GM19023 (cell line): ENCODE results near the gene RNF7.
"Not testable (repeated sequence)": the region's sequence is repeated elsewhere in the genome, so short reads cannot be mapped to it uniquely, and the experiment has no call there.

Experiments
- ATAC-seq: cut with Tn5 transposase; IDR thresholded peaks from one replicate; pipeline ENCODE4 v1.9.1; 2021; ENCODE audit warnings: mild to moderate bottlenecking, moderate library complexity; ENCODE audit not compliant: unreplicated experiment

RNF7 gene

GRCh38 chr3:141738022-141738890 lies at the start of gene RNF7:
Gene RNF7, plus strand, starts transcription at chr3:141738298. Its CDS starts 44 bp downstream, at chr3:141738342.
- peak; percentile 94 for ATAC-seq

DNA sequence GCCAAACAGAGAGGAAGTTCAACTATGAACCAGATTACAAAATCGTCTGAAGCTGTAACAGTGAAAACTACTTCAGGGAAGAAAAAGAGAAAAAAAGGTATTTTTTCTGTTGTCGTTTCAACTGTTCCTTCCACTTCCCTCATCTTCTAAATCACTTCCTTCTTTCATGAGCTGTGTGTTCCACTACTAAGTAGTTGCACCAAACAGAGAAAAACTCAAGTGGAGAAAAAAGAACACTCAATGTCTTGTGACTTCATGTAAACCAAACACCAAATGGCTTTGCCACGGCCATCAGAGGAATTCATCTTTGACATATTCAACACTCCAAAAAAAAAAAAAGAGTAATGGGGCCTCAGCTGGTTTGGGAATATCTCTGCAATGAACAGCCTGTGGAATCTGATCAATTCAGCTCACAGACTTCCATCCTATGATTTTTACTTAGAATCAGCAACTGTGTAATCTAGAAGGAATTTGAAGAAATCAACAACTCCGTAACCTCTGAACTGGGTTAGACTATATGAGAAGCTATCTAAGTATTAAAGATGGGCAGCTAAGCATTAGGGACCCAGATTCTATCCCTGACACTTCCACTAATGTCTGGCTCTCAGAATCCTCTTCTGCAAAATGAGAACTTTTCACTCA lies 47.5 kb upstream of the RNF7 start:
- no peak for ATAC-seq

DNA sequence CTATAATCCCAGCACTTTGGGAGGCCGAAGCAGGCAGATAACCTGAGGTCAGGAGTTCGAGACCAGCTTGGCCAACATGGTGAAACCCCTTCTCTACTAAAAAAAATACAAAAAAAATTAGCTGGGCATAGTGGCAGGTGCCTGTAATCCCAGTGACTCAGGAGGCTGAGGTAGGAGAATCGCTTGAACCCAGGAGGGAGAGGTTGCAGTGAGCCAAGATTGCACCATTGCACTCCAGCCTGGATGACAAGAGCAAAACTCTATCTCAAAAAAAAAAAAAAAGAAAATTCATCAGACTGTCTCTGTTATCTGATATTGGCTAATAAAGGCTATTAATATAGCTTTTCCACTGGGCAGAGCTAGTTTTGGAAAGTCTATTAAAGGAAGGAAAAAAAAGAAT lies 46.6 kb upstream of the RNF7 start:
- ATAC-seq: not testable (repeated sequence)

- ATAC-seq: not testable (repeated sequence)
Observed at GRCh38 chr3:141692973-141693372, 45.1 kb upstream of the RNF7 start.

DNA sequence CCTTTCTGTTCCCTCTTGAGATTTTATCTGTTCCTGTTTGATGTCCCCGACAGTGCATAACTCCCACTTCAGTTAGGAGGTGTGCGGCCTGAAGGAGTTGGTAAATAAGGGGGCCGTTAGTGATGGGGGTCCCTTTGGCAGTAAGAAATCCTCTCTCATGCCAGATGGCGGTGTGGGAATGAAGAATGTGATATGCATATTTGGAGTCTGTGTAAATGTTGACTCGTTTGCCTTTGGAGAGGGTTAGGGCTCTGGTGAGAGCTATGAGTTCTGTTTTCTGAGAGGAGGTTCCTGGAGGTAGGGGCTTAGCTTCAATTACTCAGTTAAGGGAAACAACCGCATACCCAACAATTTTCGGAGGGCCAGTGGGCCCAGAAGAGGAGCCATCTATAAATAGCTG lies 38.8 kb upstream of the RNF7 start:
- no peak for ATAC-seq

DNA sequence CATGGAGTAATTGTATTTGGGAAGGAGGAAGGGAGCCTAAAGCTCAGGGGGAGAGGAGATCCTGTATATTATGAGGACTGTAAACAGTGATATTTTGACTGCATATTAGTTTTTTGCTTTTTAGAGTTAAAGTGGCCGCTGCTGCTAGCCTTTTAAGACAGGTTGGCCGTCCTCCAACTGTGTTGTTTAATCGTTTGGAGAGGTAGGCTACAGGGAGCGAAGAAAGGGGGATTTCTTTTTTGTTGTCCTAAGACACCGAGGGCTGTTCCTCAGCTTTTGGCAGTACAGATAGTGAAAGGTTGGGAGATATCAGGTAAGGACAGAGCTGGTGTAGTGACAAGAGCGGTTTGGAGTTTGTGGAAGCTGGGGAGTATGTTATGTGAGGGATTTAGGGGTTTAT lies 38.2 kb upstream of the RNF7 start:
- ATAC-seq: no peak

DNA sequence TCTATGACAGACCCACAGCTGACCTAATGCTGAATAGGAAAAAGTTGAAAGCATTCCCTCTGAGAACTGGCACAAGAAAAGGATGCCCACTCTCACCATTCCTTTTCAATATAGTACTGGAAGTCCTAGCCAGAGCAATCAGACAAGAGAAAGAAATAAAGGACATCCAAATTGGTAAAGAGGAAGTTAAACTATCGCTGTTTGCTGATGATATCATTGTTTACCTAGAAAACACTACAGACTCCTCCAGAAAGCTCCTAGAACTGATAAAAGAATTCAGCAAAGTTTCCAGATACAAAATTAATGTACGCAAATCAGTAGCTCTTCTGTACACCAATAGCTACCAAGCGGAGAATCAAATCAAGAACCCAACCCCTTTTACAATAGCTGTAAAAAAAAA lies 34.7 kb upstream of the RNF7 start:
- not testable (repeated sequence) for ATAC-seq

- no peak for ATAC-seq
Observed at GRCh38 chr3:141707741-141708203, 30.3 kb upstream of the RNF7 start.

GRCh38 chr3:141708367-141708766 lies 29.7 kb upstream of the RNF7 start:
- no peak for ATAC-seq

- ATAC-seq: no peak
Observed at GRCh38 chr3:141709126-141709770, 28.9 kb upstream of the RNF7 start.

DNA sequence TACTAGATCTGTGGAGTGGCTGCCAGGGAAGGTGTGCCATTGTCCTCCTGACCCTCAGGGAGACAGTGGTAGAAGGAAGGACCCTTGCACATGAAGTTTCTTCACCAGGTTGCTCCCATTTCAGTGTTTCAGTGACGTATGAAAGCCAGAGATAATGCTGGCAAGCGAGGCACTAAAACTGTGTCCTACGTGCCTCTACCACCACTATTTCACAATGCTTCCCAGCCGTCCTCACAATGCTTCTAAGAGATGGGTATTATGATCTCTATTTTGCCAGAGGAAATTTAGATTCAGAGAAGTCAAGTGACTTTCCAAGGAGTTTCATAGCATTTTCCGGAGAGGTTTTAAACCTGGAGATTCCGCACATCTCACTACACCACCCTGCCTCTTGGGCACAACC lies 28.0 kb upstream of the RNF7 start:
- ATAC-seq: no peak

GRCh38 chr3:141710888-141711616 lies 27.0 kb upstream of the RNF7 start:
- ATAC-seq: no peak

GRCh38 chr3:141714671-141715070 lies 23.4 kb upstream of the RNF7 start:
- no peak for ATAC-seq

DNA sequence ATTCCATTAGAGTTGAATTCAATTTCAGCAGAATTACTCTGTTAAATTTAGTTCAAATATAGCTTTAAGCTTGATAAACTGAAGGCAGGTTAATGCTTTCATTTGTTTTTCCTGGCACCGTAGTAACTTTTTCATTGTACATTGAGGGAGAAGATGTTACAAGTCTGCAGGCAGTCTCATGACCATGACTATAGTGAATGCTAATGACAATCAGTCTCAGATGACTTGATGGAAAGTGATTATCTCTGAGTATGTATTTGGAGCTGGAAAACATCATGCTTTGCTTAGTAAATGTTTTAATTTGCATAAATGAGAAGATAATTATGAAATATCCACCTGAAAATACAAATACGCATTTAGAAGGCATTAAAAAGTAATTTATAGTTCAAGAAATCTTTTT lies 16.0 kb upstream of the RNF7 start:
- ATAC-seq: no peak

DNA sequence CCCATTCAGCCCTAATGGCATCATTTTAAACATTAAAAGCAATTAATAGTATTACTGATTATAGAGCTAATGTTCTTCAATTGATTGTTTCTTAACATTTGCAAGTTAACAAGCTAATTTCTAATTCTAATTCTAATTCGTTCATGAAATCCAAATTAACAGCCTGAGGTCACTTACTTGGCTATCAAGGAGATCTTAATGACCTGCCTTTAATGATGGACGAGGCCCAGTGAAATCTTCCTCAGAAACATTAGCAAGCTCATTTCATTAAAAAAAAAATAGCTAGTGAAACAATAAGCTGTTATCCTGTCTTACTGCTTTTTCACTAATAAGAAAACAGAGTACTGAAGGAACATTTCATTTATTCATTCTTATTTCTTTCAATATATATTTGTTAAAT lies 15.4 kb upstream of the RNF7 start:
- ATAC-seq: no peak

DNA sequence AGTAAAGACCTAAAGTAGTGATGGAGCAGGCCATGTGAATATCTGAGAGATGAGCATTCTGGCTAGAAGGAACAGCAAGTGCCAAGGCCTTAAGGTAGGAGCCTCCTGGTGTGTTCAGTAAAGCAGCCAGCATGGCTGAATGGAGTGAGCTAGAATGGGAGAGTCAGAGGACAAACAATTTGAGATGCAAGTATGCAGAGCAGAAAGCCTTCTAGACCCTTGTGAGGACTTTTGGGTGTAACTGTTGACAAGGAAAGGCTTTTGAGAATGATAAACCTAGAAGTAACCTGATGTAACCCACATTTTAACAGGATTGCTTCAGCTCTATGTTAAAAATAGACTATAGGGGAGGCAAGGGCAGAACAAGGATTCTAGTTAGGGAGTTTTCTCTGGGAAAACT lies 14.8 kb upstream of the RNF7 start:
- no peak for ATAC-seq

DNA sequence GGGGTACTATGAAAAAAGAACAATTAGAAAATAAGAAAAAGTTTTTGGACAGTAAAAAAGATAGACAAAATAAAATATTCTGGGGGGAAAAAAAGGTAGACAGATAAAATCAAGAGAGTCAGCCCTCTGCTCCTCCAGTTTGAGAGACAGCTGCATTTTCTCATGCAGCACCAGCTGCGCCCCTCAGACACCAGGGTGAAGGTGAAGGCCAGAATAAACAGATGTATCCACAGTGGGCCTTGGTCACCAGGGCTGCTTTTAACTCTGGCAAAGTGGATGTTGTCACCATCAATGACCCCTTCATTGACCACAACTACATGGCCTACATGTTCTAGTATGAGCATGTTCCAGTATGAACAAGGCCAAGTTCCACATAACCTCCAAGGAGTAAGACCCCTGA lies 13.9 kb upstream of the RNF7 start:
- no peak for ATAC-seq

DNA sequence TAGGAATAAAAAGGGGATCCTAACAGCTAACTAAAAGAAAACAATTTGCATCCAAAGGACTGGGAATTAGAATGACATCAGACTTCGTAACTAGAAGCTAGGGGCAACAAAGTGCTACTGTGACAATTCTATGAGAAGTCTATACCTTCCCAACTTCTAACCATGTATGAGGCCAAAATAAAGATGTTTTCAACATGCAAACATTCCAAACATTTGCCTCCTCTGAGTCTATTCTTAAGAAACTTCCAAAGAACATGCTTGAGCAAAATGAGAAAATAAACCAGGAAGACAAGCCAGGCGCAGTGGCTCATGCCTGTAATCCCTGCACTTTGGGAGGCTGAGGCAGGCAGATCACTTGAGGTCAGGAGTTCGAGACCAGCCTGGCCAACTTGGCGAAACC lies 13.1 kb upstream of the RNF7 start:
- ATAC-seq: no peak

DNA sequence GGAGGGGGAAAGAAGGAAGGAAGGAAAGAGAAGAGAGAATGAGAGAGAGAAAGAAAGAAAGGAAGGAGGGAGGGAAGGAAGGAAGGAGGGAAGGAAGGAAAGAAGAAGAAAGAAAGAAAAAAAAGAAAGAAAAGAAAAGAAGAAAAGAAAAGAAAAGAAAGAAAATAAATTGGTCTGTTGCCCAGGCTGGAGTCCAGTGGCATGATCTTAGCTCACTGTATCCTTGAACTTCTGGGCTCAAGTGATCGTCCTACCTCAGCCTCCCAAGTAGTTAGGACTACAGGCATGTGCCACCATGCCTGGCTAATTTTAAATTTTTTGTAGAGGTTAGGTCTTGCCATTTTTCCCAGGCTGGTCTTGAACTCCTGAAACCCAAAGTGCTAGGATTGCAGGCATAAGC lies 11.6 kb upstream of the RNF7 start:
- ATAC-seq: no peak

DNA sequence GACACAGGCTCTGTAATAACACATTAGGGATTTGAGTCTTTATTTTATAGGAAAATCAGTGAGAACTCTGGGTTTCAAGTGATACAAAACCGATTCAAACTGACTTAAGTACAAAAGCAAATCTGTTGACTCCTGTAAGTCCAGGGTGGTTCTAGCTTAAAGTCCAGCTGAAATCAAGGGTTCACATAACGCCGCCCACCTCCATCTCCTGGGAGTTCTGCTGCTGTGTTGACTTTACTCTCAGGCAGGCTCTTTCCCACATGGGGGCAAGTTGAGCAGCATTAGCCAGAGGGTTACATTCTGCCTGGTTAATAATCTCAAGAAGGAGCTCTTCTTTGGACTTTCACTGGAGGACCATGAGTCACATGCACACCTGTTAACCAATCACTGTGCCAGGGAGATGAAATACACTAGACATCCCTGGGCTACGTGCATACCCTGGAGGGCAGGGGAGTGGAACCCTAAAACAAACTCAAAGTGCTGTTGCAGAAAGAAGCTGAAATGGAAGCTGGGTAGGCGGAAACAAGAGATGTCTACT lies 9.7 kb upstream of the RNF7 start:
- no peak for ATAC-seq

- no peak for ATAC-seq
Observed at GRCh38 chr3:141729240-141729639, 8.9 kb upstream of the RNF7 start.
